ENCODE measurements around the gene ATP5MC2.
A peak's percentile ranks its signal among the peaks of the same experiment; 100 is the strongest.

Gene ATP5MC2

GRCh38 chr12:53624956-53625355 lies 50.9 kb downstream of the ATP5MC2 start:
- DNase-seq, result peak; percentile 22
- in situ Hi-C loops (cut with HindIII; ENCODE audit: low pct_ligation_motif_present, low pct_unique_long_range_greater_than_20kb, low sequenced_read_pairs), result no loop called here

GRCh38 chr12:53624458-53624857 lies 51.4 kb downstream of the ATP5MC2 start:
- in situ Hi-C loops (cut with HindIII; ENCODE audit: low pct_ligation_motif_present, low pct_unique_long_range_greater_than_20kb, low sequenced_read_pairs), result no loop called here
- DNase-seq, result no peak

GRCh38 chr12:53623548-53624385 lies 52.1 kb downstream of the ATP5MC2 start:
- peak; percentile 56 for DNase-seq
- in situ Hi-C loops (cut with HindIII; ENCODE audit: low pct_ligation_motif_present, low pct_unique_long_range_greater_than_20kb, low sequenced_read_pairs), result no loop called here

- no peak for DNase-seq
- in situ Hi-C loops (cut with HindIII; ENCODE audit: low pct_ligation_motif_present, low pct_unique_long_range_greater_than_20kb, low sequenced_read_pairs), result no loop called here
Measured at GRCh38 chr12:53622724-53623123, 53.2 kb downstream of the ATP5MC2 start.

DNA sequence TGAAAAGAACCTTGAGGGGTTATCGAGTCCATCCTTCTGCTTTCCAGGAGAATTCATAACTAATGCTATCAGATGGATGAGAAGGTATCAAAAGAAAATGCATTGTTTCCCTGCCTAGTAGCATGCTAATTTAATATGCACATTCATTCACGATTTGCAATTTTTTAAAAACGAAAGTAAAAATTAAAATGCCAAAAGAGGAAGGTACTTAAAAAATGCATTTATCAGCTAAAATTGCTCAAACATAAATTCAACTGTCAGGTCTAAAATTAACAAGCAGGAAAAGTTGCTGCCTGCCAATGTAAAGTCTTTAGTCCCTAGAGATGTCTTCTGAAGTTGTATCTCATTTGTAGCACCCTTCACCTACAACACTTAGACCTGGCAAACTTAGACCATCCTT lies 57.6 kb downstream of the ATP5MC2 start:
- no peak for DNase-seq
- in situ Hi-C loops (cut with HindIII; ENCODE audit: low pct_ligation_motif_present, low pct_unique_long_range_greater_than_20kb, low sequenced_read_pairs), result no loop called here

GRCh38 chr12:53617700-53618099 lies 58.2 kb downstream of the ATP5MC2 start:
- DNase-seq, result no peak
- in situ Hi-C loops (cut with HindIII; ENCODE audit: low pct_ligation_motif_present, low pct_unique_long_range_greater_than_20kb, low sequenced_read_pairs), result no loop called here

GRCh38 chr12:53616950-53617349 lies 58.9 kb downstream of the ATP5MC2 start:
- in situ Hi-C loops (cut with HindIII; ENCODE audit: low pct_ligation_motif_present, low pct_unique_long_range_greater_than_20kb, low sequenced_read_pairs), result no loop called here
- DNase-seq, result no peak
